Esophagus squamous epithelium (tissue), 5 donors: ENCODE results near the gene COMMD9. TPM values are rescaled to one million over a fixed set of nuclear protein-coding genes. Genes with fewer than 3 reads are reported as not detected.

Source experiments
- DNase-seq: peaks from one replicate; lab custom pipeline; 2025; lab: John Stamatoyannopoulos, UW
- H3K27ac ChIP-seq, 4 donors: fragments of 200-600 bp; sonication (generic); one replicate each; pipeline ENCODE4 v1.5.1; 2016 to 2019; ENCODE audit warnings: mild to moderate bottlenecking in 1 of 4
- H3K27me3 ChIP-seq, 4 donors: fragments of 200-600 bp; sonication (generic); 1 replicate in 3 of 4; 2 replicates in 1 of 4; pipeline versions ENCODE4 v1.5.1 to v1.6.0; 2017 to 2021; ENCODE audit warnings: antibody characterized with exemption in 1 of 4
- H3K36me3 ChIP-seq, 3 donors: fragments of 200-600 bp; sonication (generic); one replicate each; pipeline ENCODE4 v1.5.1; 2016 to 2019
- H3K4me1 ChIP-seq, 3 donors: fragments of 200-600 bp; sonication (generic); one replicate each; pipeline ENCODE4 v1.5.1; 2017 to 2019
- H3K4me3 ChIP-seq, 4 donors: fragments of 200-600 bp; sonication (generic); 1 replicate in 3 of 4; 2 replicates in 1 of 4; pipeline ENCODE4 v1.5.1; 2016 to 2019; ENCODE audit warnings: mild to moderate bottlenecking in 2 of 4, moderate library complexity in 1 of 4
- H3K9me3 ChIP-seq, 3 donors: fragments of 200-600 bp; sonication (generic); one replicate each; pipeline ENCODE4 v1.5.1; 2016 to 2019
- POLR2A ChIP-seq, 4 donors: fragments of 450-650 bp; IDR thresholded peaks; one replicate each; pipeline ENCODE4 v1.6.1; 2017; ENCODE audit warnings: antibody characterized with exemption in 4 of 4, mild to moderate bottlenecking in 4 of 4, moderate library complexity in 3 of 4
- WGBS, 2 donors: methylation state at CpG; one replicate each; pipeline ENCODE4 v1.1.5; 2018; 5-methylcytosine and 5-hydroxymethylcytosine counted together
- intact Hi-C: fragments of 100-400 bp; cut with DNase I; formaldehyde crosslinking; loops from one replicate; pipeline ENCODE4 v1.15.0; 2022
- total RNA-seq, 4 donors: library from RNA; depleted of rRNA; stranded (reverse); fragments of >200 nt; gene quantifications; one replicate each; pipeline ENCODE4 v1.1.0, GENCODE V29; 2016
- TF ChIP-seq, protein P1 (sequence below), 6 experiments: fragments of 450-650 bp in 4 of 6; fragments of 200-600 bp in 2 of 6; sonication (generic) in 2 of 6; IDR thresholded peaks; one replicate each; pipeline ENCODE4 v1.5.1; 2016 to 2019; ENCODE audit warnings: antibody characterized with exemption in 6 of 6, mild to moderate bottlenecking in 4 of 6, moderate library complexity in 4 of 6
- donor health status: DM: yes; HTN: yes; CAD: no.

COMMD9 gene
- total RNA-seq, 4 donors from 2014 or later, result 25.9 to 37.9 (median 37.1) TPM

DNA sequence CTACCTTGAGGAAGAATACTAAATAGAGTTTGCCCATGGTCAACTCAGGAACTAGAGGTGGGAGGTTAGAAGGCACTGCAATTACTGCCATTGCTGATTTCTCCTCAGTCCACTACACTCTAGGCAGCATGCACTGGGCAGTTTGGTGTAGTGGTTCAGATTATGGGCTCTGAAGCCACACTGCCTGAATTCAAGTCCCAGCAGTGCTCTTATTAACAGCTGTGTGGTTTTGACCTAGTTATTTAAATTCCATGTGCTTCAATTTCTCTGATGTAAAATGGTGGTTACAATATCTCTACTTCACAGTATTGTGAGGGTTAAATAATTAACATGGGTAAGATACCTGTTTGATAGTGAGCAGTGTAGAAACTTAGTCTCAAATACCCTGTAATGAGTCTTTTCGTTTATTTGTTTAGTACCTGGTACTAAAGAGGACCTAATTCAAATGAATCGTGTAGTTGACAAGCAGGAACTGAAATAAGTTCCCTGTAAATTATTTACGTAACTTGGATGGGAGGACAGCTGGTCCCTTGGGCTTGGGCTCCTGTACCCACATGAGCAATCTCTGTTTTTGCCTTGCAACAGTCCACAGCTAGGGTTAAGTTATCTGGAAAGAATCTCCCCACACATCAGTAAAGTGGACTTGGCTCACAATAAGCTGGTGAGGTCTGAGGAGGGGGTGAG is 24.7 kb upstream of the COMMD9 start:
- intact Hi-C loops, result no loop called here
- no peak for TF ChIP-seq POLR2A (IDR thresholded peaks at IDR 0.05)
- TF ChIP-seq, protein P1, sequence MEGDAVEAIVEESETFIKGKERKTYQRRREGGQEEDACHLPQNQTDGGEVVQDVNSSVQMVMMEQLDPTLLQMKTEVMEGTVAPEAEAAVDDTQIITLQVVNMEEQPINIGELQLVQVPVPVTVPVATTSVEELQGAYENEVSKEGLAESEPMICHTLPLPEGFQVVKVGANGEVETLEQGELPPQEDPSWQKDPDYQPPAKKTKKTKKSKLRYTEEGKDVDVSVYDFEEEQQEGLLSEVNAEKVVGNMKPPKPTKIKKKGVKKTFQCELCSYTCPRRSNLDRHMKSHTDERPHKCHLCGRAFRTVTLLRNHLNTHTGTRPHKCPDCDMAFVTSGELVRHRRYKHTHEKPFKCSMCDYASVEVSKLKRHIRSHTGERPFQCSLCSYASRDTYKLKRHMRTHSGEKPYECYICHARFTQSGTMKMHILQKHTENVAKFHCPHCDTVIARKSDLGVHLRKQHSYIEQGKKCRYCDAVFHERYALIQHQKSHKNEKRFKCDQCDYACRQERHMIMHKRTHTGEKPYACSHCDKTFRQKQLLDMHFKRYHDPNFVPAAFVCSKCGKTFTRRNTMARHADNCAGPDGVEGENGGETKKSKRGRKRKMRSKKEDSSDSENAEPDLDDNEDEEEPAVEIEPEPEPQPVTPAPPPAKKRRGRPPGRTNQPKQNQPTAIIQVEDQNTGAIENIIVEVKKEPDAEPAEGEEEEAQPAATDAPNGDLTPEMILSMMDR (IDR thresholded peaks at IDR 0.05), result no peak
- Histone ChIP-seq H3K4me3 (no peak overlapping the region), H3K27ac (no peak overlapping the region), H3K27me3 (peaks cover 0 to 14% (median 0%) of the 10 kb centered on the region in 4 donors), H3K4me1 (no peaks in the 10 kb centered on the region), H3K9me3 (no peaks in the 10 kb centered on the region), H3K36me3 (no peaks in the 10 kb centered on the region)
- DNase-seq, result no peak
- 52 to 74% methylated on average over 3 of the region's 3 CpGs for WGBS, 2 donors

DNA sequence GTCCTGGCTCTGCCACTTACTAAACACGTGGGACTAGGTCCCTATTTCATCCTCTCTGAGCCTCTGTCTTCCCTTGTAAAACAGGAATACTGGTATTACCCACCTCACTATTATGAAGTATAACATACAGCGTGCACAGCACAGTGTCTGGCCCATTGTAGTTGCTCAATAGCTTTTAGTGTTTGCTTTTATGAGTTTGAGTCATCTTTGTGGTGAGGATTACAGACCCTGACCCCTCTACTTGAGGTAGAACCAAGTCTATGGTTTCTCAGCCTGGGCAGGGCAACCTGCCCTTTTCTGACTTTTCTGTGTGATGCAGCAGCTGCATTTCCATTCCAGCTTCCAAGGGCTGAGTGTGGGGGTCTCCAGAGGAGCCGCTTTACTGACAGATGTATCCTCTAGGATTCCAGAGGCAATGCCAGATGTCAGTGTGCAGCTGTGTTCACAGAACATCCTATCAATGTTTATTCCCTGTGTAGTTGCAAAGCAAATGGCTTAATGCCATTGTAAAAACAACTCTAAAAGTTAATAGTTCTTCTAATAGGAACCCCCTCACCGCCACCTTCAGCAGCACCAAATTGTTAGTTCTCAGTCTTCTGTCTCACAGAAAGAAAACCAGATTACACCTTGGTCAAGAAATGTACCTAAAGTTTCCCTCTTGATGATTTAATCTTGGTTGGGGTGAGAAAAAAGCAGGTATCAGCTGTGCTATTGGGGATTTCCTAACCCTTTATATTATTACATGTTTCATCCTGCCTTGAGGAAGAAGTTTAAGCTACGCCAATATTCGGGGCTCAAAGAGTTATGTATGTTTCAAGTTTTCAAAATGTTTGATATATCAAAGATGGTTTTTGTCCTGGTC is 23.6 kb upstream of the COMMD9 start:
- H3K4me1 ChIP-seq, result no peaks in the 10 kb centered on the region
- no peak overlapping the region for H3K27ac ChIP-seq
- DNase-seq, result no peak
- 37% methylated on average over 6 of the region's 6 CpGs for WGBS, 2 donors
- H3K36me3 ChIP-seq, result no peaks in the 10 kb centered on the region
- TF ChIP-seq, protein P1 (IDR thresholded peaks at IDR 0.05), result no peak
- TF ChIP-seq POLR2A (IDR thresholded peaks at IDR 0.05), result no peak
- H3K27me3 ChIP-seq, result peaks cover 0 to 14% (median 0%) of the 10 kb centered on the region in 4 donors
- intact Hi-C loops, result no loop called here
- H3K4me3 ChIP-seq, result no peak overlapping the region
- no peaks in the 10 kb centered on the region for H3K9me3 ChIP-seq

DNA sequence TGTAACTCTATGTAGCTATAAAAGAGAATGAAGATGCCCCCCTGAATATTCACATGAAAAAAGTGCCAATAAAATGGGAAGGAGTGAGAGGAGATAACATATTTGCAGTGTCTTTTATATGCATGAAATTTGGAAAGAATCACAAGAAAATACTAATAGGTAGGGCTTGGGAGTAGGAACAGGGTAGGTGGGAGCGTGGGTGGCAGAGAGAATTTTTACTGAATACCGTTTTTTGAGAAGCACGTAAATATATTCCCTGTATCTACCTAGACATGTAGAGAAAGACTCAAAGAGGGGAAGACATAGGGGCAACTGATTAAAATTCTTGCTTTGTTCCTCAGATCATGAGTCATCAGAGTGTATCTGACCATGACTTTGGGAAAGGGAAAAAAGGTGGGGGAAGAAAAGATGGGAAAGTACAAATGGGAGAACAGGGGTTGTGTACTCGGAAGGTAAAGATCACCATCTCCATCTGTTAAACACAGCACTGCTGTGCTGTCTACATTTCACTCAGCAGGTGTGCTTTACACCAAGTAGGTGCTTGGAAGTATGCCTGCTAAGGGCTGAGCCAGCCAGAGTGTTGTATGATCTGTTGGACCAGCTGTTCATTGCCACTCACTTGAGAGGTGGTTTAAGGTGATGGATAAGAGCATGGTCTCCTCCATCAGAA is 22.8 kb upstream of the COMMD9 start:
- Histone ChIP-seq H3K27me3 (peaks cover 0 to 14% (median 0%) of the 10 kb centered on the region in 4 donors), H3K9me3 (no peaks in the 10 kb centered on the region), H3K4me1 (no peaks in the 10 kb centered on the region), H3K4me3 (no peak overlapping the region), H3K36me3 (no peaks in the 10 kb centered on the region), H3K27ac (no peak overlapping the region)
- 86 to 90% methylated on average over 4 of the region's 4 CpGs for WGBS, 2 donors
- TF ChIP-seq, protein P1 (IDR thresholded peaks at IDR 0.05), result no peak
- TF ChIP-seq POLR2A (IDR thresholded peaks at IDR 0.05), result no peak
- intact Hi-C loops, result no loop called here
- DNase-seq, result no peak

DNA sequence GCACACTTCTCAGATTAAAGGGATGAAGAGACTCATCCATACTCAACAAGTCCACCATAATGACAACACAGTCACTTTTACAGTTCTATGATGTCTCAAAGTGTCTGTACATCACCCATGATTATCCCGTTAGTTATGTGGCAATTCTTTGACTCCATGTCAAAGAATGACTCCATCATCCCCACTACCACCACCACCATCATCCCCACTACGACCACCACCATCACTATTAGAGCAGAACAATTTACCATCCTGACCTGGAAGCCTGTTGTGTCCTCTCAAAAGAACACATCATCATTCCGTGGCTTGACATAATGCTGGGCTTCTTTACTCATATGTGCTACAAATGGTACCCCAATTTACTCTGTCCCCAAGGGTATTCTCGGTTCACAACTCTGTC is 20.6 kb upstream of the COMMD9 start:
- TF ChIP-seq, protein P1 (IDR thresholded peaks at IDR 0.05), result no peak
- no peak for TF ChIP-seq POLR2A (IDR thresholded peaks at IDR 0.05)
- Histone ChIP-seq H3K27me3 (peaks cover 0 to 12% (median 0%) of the 10 kb centered on the region in 4 donors), H3K4me1 (no peaks in the 10 kb centered on the region), H3K36me3 (no peaks in the 10 kb centered on the region), H3K4me3 (no peak overlapping the region), H3K27ac (no peak overlapping the region), H3K9me3 (no peaks in the 10 kb centered on the region)
- intact Hi-C loops, result no loop called here
- peak; percentile 10 for DNase-seq
- WGBS, 2 donors, result 86 to 89% methylated on average over 4 of the region's 4 CpGs
